ENCODE measurements around the gene WNT7A.

WNT7A gene

DNA sequence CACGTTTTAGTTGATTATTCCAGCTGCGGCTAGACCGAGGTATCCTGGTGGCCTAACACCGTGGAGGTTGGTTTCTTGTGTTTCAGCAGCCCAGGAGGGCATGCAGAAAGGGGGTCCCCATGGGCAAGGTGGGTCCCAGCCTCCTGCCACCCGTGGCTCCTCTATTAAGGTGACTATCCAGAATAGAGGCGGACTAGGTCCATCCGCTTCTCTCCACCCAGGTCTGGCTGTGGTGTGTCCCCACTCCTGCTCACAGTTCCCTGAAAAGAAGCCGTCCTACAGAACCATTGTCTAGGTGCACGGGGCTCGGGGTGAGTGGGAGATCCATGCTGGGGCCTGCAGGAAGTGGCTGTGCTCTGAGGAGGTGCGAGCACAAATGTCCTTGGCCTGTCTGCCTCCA is 81.5 kb downstream of the WNT7A start:
- DNase-seq (ENCODE audit: insufficient read length, low spot score): no peak
- FAIRE-seq: no peak

DNA sequence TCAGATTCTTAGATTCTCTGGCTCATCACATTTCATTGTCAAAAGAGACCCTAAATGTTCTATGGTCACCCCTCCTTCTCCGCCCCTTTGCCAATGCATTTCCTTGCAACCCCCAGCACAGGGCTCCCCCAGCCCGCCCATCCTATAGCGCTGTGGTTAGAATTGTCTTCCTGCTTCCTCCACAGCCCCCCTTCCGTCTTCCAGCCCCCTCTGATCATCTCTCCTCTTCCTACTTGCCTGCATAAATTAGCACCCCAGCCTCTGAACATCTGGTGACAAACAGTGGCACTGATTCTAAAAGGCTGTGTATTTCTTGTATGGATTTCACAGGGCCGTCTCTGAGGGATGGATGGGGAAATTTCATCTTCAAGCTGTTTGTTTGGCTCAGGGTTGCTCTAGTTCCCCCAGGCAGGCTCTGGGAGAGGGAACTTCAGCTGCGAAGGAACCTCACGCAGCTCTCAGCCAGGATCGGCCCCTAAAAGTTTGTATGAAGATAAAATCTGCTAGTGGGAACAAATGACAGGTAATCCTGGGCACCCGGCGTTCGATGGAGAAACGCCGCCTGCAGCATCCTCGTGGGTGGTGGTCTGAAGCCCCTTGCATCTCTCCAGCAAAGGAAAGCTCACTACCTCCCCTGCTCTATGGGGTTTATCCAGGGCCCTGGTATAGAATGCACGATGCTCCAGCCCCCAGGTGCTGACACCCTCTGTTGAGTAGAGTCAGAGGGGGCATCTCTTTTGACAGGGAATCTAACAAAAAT is 83.0 kb downstream of the WNT7A start:
- no peak for DNase-seq (ENCODE audit: insufficient read length, low spot score)
- FAIRE-seq: no peak

DNA sequence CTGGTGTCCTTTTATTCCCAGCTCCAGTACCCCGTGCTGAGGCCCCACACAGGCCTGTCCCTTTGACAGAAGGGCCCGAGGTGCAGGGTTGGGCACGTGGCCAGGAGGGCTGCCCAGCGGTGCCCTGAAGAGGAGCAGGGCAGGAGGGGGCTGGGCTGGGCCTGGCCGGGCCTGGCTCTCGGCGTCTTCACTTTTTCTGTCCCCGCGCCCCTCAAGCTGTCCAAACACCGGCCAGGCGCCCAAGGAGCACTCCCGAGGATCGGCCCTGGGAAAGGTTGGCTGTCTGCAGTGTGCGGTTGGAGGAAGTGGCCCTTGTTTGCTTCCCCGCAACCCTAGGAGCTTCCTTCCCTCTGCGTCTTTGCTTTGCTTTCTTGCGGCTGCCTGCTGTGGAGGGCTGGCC is 84.1 kb downstream of the WNT7A start:
- DNase-seq (ENCODE audit: insufficient read length, low spot score) (no peak), FAIRE-seq (no peak)

DNA sequence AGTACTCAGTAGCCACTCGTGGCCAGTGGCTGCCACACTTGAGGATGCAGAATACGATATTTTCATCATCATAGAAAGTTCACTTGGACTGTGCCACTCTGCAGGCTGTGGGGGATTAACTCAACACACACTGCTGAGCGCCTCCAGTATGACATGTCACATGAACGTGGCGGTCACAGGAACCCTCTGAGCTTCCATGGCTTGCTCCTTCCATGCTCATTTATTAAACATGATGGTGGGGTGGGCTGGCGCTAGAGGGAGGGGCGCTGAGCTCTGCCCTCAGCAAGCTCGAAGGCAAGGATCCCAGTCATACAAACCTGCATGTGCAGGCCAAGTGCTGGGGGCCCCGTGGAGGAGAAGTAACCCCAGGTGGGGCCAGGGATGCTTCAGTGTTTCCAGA is 85.5 kb downstream of the WNT7A start:
- FAIRE-seq (no peak), DNase-seq (ENCODE audit: insufficient read length, low spot score) (no peak)

DNA sequence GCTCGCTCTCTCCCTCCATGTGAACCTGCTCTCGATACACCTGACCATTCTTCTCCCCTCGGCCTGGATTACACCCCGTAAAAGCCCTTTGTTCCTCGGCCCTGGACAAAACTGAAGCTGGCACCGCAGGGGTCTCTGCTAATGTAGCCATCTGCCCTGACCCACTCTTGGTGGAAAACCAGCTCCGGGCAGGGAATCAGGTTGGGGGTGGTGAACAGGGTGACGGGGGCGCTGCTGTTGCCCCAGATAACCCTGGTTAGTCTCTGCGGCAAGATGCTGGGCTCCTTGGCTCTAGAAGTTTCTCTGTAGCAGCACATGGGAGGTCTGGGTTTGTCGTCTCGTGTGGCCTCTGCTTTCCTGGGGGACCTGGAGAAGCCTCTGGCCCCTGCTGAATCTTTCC is 86.4 kb downstream of the WNT7A start:
- FAIRE-seq (no peak), DNase-seq (ENCODE audit: insufficient read length, low spot score) (no peak)

DNA sequence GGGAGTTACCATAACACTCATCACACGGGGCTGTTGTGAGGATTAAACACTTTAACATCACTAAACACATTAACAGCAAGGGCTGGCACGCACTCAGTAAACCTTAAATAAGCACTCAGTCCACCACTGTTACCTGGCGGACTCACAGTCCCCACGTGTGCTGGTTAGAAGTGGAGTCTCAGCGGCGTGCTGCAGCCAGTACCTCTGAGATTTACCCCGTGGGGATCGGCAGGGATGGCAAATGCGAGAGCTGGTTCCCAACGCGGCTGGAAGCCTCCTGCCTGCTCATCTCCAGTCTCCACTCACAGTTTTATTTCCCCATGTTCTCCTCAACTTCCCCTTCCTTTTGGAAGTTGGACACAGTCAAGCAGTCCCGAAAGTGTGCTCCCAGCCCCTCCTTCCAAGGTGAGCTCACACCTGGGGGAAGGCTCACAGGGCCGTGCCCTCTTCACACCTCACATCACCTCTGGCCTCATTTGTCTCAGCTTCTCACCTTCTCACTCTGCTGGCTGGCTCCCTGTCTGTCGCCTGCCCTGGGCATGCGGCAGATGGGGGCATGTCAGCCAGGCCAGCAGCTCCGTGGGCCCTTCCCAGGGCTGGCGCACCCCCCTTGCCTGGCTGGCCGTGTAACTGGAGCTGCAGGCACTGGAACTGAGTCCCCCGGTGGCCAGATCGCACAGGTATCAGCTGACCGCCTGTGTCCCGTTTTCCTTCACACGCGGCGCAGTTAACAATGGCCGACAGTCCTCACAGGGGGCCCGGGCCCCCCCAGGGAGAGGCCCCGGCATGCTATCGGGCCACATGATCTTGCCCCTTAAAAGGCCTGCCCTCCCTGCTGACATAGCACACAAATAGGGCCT is 87.1 kb downstream of the WNT7A start:
- FAIRE-seq (no peak), DNase-seq (ENCODE audit: insufficient read length, low spot score) (no peak)

DNA sequence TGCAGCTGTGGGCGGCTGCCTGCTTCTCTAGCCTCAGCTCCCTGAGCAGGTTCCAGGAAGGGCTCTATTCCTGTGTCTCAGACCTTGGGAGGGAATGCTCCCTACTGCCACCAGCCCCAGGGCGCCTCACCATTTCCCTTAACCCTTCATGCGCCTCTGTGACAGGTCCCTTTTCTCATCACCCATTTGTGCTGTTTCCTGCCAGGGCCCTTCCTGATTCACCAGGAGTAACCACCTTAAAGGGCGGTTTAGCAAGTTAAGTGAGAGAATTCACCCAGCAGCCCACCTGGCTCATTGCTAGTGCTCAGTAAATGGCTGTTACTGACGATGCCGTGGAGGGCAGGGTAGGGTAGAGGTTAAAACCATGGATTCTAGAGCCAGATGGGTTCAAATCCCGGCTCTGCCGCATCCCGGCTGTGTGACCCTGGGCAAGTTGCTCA is 87.8 kb downstream of the WNT7A start:
- DNase-seq (ENCODE audit: insufficient read length, low spot score) (no peak), FAIRE-seq (no peak)

DNA sequence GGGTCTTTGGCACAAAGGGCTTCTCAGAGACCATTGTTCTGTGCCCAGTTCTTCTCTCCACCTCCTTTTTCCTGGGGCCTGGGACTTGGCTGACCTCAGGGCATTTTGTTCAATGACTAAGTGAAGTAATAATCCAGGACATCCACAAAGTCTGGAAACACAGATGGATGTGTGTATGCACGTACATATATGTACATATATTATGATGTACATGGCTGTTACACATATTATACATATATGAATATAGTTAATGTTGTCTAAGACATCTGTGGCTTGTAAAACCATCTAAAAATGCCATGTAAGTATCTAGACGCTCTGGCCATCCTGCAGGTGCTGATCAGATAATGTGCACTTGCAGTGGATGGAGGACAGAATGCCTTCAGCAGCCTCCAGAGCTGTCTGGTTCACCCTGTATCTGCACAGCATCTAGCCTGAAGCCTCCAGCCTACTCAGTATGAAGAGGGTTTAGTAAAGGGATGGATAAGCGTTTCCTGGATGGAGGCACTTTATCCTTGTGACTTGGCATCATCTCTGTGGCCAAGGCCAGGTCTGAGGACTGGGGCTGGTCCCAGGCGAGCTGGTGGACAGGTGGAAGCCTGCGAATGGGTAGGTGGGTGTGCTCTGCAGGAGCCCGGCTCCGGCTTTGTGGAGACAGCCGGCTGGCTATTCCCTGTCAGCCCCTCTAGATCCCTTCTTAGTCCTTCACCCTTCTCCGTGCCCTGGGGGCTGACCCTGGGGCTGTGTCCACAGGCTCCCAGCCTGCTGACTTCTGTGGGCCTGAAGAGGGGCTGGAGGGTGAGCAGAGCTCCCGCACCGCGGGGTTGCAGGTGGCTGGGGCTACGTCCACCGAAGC is 88.4 kb downstream of the WNT7A start:
- FAIRE-seq (no peak), DNase-seq (ENCODE audit: insufficient read length, low spot score) (no peak)

DNA sequence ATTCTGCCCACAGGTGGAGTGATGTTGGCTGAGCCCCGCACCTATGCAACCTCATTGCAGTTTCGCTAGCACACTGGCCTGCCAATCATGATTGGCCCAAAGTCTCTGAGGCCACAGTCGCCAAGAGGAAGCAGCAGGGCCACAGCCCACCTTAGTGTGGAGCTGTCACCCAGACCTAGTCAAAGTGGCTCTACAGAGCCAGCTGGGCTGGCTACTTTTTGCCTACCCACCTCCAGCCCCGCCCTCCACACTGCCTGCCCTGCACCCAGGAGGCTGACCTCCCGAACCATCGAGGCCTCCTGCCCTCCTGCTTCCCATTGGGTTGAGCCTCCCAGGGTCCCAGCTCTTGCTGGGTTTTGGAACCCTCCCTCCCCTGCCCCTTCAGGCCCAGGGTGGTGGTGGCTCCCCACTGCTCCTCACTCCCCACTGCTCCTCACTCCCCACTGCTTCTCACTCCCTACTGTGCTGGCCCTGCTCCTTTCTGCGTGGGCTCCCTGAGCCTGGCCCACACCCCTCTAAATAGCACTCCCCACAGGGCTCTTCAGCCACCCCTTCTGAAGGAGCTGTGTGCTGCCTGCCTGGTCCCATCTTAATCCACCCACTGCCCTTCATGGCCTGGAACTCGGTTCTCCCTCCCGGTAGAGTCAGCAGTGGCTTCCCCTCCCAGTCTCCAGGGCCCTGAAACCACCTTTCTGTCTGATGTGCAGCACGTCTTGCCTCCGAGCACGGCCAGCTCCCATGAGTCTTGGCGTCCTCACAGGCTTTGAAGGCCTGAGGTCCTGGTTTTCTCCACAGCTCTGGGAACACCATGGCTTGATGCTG is 89.3 kb downstream of the WNT7A start:
- no peak for DNase-seq (ENCODE audit: insufficient read length, low spot score)
- FAIRE-seq: no peak

DNA sequence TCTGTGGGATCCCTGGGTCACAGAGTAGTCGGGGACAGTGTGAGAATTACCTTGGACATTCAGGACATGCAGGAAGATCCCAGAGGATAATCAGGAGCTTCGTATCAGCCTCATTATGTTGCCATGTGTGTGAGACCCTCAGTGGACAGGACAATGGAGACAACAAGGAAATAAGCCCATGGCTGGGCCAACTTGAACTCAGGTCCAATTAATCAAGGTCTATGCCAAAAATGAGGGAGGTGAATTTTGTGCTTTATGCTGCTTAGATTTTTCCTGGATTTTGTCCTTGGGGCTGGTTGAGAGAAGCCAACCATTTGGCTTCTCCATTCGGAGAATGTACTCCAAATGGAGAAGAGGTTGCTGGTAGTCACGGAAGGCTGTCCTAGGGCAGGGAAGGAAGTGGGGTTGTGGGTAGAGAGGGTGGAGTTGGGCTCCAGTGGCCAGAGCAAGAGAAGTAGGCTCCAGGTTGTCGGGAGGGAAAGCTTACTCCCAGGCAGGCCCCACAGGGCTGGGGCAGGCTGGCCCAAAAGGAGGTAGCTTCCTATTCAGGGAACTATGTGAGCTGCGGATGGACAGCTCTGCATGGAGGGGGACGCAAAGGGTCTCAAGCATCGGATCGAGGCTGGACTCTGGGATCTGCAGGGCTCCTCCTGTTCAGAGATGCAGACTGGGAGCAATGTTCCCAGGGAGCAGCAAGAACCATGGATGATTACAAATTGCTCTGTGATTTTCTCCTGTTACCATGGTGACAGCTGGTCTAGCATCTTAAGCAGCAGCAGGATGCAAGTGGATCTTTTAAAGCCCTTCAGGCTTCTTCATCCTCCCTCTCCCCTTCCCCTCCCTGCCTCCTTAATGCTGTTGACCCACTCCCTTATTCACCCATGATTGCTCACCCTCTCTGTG is 91.1 kb downstream of the WNT7A start:
- no peak for DNase-seq (ENCODE audit: insufficient read length, low spot score)
- no peak for FAIRE-seq

DNA sequence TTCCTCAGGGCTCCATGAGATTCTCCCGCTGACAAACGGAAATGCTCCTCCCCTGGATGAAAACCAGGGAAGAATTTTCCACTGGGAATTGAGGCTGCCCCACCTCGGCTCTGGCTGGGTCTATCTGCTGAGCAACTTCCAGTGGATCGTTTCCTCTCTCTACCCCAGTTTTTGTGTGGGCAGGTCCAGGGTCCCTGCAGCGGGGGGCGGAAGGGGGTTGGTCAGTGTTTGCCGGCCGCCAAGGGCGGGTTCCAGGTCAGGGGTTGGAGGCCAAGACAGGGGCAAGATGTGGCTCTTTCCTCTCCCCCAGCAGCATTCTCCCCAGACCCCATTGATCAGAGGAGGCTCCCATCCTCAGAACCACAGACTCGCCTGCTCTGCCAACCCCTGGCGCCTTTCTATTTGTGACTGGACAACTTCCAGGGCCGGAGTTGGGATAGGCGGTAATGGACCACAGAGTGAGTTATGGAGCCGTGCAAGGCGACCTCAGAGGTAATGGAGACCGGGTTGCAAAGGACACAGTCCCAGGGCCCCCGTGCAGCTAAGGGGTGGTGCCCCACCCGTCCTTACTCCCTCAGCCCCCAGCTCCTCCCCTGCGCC is 92.2 kb downstream of the WNT7A start:
- DNase-seq (ENCODE audit: insufficient read length, low spot score): no peak
- no peak for FAIRE-seq

DNA sequence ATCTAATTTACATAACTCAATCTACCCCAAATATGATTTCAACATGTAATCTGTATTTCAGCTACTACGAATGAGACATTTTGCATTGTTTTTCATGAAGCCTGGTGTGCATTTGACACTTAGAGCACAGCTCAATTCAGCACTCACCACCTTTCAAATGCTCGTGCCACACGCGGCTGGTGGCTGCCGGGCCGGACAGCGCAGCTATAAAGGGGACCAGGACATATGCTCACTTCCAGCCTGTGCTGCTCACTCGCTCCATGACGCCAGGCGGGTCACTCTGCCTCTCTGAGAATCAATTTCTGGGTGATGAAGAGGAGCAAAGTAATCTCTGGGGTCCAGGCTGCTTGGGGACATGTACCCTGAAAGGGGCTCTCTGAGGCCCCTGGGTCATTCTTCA is 93.1 kb downstream of the WNT7A start:
- DNase-seq (ENCODE audit: insufficient read length, low spot score): no peak
- no peak for FAIRE-seq

DNA sequence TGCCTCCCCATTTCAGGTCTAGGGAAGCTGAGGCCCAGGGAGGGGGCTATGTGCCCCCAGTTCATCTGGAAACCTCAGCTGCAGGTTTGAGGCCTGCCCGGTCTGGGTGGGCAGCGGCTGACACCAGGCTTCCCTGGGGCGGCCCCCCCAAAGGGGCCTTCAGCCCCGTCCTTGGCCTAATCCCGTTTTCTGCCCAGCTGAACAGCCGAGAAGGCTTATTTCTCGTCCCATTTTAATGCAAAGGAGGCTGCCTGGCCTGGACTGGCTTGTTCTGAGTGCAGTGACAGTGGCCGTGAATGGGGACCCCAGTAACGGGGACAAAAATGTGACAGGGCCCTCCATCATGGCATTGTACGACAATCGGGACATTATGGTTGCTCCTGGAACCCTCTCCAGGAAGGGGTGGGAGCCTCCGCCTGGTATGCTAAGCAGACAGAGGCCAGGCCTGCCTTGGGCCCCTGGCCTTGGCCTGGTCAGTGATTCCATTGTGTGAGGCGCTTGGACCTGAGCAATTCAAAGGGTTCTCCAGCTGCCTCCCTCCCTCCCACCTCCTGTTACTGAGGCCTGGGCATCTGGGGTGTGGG is 93.9 kb downstream of the WNT7A start:
- no peak for FAIRE-seq
- DNase-seq (ENCODE audit: insufficient read length, low spot score): no peak

DNA sequence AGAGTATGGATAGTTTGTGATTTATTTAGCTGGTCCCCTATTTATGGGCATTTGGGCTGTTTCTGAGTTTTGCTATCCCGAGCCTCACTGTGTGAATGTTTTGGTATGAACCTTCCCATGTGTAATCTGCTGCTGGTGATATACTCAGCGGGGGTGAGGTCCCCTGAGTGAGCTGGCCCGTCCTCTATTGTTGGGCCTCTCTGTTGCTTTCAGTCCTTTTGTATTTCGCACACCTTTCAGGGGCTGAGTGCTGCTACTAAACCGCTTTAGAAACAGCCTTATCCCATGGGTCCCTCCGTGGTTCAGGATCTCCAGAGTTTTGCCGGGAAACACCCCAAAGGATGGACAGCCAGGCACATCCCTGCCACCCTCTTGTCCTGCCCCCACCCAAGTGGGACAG is 94.5 kb downstream of the WNT7A start:
- no peak for DNase-seq (ENCODE audit: insufficient read length, low spot score)
- FAIRE-seq: no peak

DNA sequence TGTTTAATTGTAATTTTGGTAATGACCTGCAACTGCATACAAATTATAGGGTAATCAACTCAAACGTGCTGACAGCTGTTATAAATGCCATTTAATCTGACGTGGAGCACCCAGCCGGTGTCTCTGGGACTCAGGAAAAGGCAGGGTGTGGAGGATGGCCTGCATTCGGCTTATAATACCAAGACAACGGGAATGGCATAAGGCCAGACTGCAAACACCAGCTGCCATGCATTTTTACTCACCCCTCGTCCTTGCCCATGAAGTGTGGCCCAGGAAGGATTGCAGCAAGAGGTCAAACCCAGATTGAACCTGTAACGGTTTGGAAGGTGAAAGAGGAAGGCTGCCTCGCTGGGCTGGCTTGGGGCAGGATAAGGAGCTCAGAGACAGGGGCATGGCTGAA is 96.4 kb downstream of the WNT7A start:
- DNase-seq (ENCODE audit: insufficient read length, low spot score): no peak
- no peak for FAIRE-seq

DNA sequence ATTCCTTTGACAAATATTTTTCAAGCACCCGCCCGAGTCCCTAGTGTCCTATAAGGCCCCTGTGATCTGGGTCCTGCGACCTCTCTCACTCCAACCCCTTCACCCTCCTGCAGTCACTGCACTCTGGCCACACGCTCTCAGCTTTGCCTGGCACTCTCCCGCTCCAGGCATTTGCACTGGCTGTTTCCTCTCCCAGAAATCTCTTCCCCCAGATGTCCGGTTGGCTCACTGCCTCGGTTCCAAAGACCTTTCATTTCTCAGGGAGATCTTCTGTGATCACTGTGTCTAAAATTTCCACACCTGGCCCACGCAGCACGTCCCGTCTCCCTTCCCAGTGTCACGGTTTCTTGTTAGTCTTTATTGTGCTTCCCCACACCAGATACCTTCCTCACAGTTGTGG is 97.4 kb downstream of the WNT7A start:
- FAIRE-seq (no peak), DNase-seq (ENCODE audit: insufficient read length, low spot score) (no peak)

DNA sequence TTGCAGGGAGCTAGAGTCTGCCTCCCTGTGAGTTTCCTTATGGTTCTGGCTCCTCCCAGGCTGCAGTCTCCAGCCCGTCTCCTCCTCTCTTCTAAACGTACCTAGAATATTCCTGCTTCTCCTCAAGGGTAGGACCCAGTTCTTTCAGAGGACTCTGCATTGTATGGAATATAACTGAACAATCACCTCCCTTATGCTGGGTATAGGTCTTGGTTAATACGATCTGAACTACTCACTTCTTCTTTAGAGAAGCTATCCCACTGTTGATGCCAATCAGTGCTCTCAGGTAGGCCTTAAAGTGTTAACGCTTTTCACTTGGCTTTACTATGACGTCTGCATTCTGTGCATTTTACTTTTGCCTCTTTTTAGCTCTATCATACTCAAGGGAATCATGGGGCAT is 98.5 kb downstream of the WNT7A start:
- FAIRE-seq (no peak), DNase-seq (ENCODE audit: insufficient read length, low spot score) (no peak)

DNA sequence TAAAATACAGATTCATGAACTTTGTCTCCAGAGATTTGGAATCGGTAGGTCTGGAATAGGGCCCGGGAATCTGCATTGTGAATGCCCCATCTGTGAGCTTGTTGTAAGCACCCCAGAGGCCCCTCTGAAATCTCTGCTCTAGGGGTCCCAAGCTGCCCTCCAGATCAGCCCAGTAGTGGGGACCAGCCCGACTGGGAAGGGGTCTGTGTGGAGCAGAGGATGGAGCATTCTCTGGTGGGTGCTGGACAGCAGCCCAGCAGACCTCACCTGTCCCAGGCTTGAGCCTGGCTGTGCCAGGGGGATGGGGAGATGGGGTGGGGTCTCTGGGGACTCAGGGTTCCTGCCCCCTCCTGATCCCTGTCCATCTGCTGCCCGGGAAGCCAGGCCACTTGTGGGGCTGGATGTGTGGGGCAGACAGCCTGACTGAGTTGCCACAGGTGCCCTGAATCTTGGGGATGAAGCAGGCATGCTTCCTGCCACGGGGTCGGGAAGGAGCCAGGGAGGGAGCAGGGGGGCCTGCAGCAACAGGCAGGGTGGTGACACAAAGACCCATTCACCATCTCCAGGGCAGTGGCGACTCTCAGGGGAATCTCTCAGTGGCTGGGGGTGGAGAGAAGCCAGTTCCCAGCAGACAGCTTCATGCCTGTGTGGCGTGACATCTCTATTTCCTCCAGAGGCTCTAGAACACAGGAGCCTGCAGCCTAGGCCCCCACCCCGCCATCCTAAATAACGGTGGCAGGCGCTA is 99.3 kb downstream of the WNT7A start:
- FAIRE-seq (no peak), DNase-seq (ENCODE audit: insufficient read length, low spot score) (no peak)

Data from HTR-8/SVneo (cell line).